Dendritic cell treated with granulocyte-macrophage colony-stimulating factor and Interleukin-4, amounts not matched to agents 40 ng/mL and 50 ng/mL, for 4 days (primary cell): ENCODE measurements around the gene RLF.
A peak's percentile ranks its signal among the peaks of the same experiment; 100 is the strongest.

Source experiments
- H3K27ac Mint-ChIP-seq: one replicate; pipeline ENCODE4 v1.8.0; 2022; ENCODE audit warnings: mild to moderate bottlenecking, mixed read lengths
- H3K27me3 Mint-ChIP-seq: one replicate; pipeline ENCODE4 v1.8.0; 2022; ENCODE audit warnings: mild to moderate bottlenecking, mixed read lengths
- H3K36me3 Mint-ChIP-seq: one replicate; pipeline ENCODE4 v1.8.0; 2022; ENCODE audit warnings: low read depth, mixed read lengths
- H3K4me1 Mint-ChIP-seq: one replicate; pipeline ENCODE4 v1.8.0; 2022; ENCODE audit warnings: low read depth, mixed read lengths
- H3K4me3 Mint-ChIP-seq: one replicate; pipeline ENCODE4 v1.8.0; 2022; ENCODE audit warnings: mild to moderate bottlenecking, moderate library complexity, mixed read lengths
- H3K9me3 Mint-ChIP-seq: one replicate; pipeline ENCODE4 v1.8.0; 2022; ENCODE audit warnings: mixed read lengths
- intact Hi-C: fragments of 100-400 bp; cut with micrococcal nuclease; formaldehyde crosslinking; loops from one replicate; pipeline ENCODE4 v1.15.0; 2022

The RLF gene

DNA sequence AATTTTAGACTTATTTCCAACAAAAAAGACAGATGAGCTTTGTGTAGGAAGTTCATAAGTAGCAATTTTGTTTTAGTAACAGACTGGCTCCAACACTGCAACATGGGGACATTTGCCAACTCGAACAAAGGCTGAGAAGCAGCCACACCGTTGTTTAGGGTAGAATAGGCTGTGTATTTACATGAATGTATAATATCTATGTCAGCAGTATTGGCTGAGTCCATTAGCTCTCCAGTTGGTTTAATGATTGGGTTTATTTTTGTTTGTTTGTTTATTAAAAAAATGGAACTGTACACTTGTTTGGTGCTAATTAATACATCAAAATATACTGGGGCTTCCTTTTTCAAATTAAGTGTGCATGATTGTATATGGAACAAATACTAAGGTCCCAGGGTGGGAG, 79.2 kb downstream of the RLF start:
- H3K27me3 Mint-ChIP-seq = peaks cover 1% of the 10 kb centered on the region
- H3K36me3 Mint-ChIP-seq = peaks cover 41% of the 10 kb centered on the region
- peaks cover 12% of the 10 kb centered on the region for H3K4me1 Mint-ChIP-seq
- H3K9me3 Mint-ChIP-seq = no peaks in the 10 kb centered on the region
- H3K4me3 Mint-ChIP-seq = no peak overlapping the region
- intact Hi-C loops = no loop called here
- H3K27ac Mint-ChIP-seq = no peak overlapping the region

DNA sequence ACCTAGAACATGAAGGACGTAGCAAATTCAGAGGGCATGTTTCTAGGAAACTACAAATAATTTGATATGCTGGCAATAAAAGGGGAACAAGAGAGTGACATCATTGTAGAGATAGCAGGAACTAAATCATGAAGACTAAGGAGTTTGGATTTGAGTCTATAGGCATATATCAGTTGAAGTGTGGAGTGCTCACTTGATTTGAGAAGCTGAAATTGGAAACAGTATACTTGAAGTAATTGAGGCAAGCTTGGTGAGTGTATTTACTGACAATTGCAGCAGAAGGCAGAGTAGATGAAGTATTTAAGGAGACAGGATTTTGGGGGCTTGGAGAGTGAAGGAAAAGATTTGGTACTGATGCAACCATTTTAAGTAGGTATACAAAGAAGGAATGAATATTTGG, 80.2 kb downstream of the RLF start:
- Mint-ChIP-seq H3K27me3 (peaks cover 1% of the 10 kb centered on the region), H3K4me1 (peaks cover 12% of the 10 kb centered on the region), H3K27ac (peak overlapping the region; percentile 71), H3K36me3 (peaks cover 31% of the 10 kb centered on the region), H3K4me3 (peak overlapping the region; percentile 47), H3K9me3 (no peaks in the 10 kb centered on the region)
- intact Hi-C loops = loop anchor here (1.0 kb wide), 1 partner anchor 17 kb away; the partner anchor contains the start of gene ZMPSTE24

DNA sequence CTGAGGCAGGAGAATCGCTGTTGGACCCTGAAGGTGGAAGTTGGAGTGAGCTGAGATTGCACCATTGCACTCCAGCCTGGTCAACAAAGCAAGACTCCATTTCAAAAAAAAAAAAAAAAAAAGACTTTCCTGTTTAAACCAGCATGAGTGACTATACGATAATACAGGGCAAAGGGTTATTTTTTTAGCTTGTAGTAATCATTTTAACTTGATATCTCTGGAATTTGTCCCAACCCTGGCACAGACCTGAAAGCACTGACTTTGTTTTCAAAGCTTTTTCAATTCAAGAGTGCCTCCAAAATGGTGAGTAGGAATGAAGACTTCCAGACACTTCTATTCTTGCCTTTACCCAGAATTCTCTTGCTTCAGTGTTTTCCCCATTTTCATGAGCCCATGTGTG, 82.2 kb downstream of the RLF start:
- peaks cover 1% of the 10 kb centered on the region for H3K27me3 Mint-ChIP-seq
- no peak overlapping the region for H3K27ac Mint-ChIP-seq
- H3K36me3 Mint-ChIP-seq = peaks cover 11% of the 10 kb centered on the region
- intact Hi-C loops = no loop called here
- H3K4me3 Mint-ChIP-seq = no peak overlapping the region
- no peaks in the 10 kb centered on the region for H3K9me3 Mint-ChIP-seq
- peaks cover 12% of the 10 kb centered on the region for H3K4me1 Mint-ChIP-seq

DNA sequence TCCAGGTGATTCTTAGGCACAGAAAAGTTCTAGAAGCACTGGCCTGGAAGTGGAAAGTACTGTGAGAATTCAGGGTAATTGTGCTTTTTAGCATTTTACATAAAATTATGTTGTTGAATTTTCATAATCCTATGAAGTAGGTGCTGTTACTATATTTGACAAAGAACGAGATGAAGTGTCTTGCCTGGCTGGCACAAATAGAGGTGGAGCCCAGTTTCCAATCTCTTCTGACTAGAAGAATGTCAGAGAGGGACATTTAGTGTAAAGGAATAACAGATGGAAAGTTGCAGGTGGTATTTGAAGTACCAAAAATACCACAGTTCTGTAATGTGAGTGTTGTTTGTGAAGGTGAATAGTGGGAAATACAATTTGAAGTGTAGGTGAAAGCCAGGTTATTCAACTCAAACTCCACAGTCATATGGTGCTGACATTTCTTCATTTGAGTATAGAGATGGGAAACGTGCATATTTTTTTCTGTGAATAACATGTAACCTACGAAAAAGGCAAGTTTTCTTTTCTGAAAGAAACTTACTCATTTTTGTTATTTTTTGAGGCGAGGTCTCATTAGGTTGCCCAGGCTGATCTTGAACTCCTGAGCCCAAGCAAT, 83.1 kb downstream of the RLF start:
- no peaks in the 10 kb centered on the region for H3K9me3 Mint-ChIP-seq
- no peak overlapping the region for H3K27ac Mint-ChIP-seq
- H3K4me3 Mint-ChIP-seq = no peak overlapping the region
- intact Hi-C loops = no loop called here
- H3K27me3 Mint-ChIP-seq = peaks cover 1% of the 10 kb centered on the region
- peaks cover 2% of the 10 kb centered on the region for H3K36me3 Mint-ChIP-seq
- peaks cover 12% of the 10 kb centered on the region for H3K4me1 Mint-ChIP-seq

DNA sequence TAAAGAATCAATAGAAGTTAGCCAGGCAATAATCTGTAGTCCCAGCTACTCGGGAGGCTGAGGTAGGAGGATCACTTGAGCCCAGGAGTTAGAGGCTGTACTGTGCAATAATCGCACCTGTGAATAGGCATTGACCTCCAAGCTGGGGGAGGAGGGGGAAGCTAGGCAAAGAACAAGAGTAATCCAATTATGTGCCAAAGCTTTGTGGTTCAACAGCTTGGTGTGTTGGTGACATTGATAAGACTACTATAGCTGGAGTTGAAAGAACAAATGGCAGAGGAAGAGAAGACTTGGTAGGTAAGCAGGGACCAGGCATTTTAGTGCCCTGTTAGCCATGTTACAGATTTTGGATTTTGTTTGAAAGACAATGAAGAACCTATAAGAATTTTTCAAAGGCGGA, 84.5 kb downstream of the RLF start:
- intact Hi-C loops = no loop called here
- Mint-ChIP-seq H3K36me3 (no peaks in the 10 kb centered on the region), H3K4me1 (peaks cover 12% of the 10 kb centered on the region), H3K4me3 (no peak overlapping the region), H3K9me3 (no peaks in the 10 kb centered on the region), H3K27me3 (peaks cover 1% of the 10 kb centered on the region), H3K27ac (no peak overlapping the region)

DNA sequence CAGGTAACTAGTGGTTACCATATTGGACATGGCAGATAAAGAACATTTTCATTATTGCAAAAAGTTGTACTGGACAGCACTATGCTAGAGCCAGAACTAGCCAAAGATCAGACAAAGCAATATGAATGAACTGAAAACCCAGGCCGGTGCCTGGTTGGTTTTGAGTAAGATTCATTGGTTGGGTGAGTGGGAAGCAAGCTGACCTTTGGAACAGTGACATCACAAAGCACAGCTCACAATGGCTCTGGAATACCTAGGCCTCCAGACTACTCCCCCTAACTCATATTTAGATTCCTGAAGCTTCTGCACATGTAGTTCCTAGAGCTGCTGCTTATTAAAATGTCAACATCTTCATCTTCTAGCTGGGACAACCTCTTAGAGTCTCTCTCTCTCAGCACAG, 86.5 kb downstream of the RLF start, which contains the start of gene TMCO2:
Gene TMCO2 (plus strand): TSS at position 283 of the 400 bp plus-strand sequence. CDS start 57 bp downstream, at position 340.
- Mint-ChIP-seq H3K9me3 (no peaks in the 10 kb centered on the region), H3K4me1 (peaks cover 6% of the 10 kb centered on the region), H3K36me3 (no peaks in the 10 kb centered on the region), H3K4me3 (no peak within 1 kb of the TSS), H3K27ac (no peak within 1 kb of the TSS), H3K27me3 (peaks cover 1% of the 10 kb centered on the region)
- intact Hi-C loops = no loop called here

DNA sequence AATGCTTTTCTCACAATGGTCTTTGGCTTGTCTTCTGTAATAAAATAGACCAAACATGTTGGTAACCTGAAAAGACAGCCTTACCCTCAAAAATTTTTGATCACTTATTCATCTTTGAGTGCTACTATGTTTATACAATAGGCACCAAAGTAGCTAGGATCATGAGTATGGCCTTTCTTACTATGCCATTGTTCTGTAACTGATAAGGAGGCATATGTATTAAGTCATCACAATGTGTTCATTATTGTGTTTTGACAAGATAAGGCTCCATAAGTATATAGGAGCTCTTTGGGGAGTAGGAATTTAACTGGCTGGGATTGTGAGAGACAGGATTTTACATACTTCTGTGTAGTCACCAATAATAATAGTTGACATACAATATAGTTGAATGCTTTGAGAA, 87.2 kb downstream of the RLF start:
- Mint-ChIP-seq H3K9me3 (no peaks in the 10 kb centered on the region), H3K4me3 (no peak overlapping the region), H3K27me3 (peaks cover 1% of the 10 kb centered on the region), H3K4me1 (peaks cover 6% of the 10 kb centered on the region), H3K36me3 (no peaks in the 10 kb centered on the region), H3K27ac (no peak overlapping the region)
- intact Hi-C loops = no loop called here

DNA sequence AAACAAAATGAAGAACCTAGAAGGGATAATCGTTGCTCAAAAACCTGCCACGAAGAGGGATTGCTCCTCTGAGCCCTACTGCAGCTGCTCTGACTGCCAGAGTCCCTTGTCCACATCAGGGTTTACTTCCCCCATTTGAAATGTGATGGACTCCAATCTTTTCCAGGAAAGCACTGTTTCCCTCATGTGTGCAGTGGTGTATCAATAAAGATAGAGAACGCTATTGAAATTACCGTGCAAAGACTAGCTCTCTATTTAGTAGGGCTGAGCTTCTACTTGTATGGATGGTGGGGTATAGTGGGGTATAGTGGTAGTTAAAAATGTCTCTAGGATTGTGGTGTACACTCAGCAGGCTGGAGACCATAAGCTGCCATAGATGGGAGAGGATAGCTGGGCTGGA, 90.3 kb downstream of the RLF start:
- Mint-ChIP-seq H3K4me3 (no peak overlapping the region), H3K27me3 (no peaks in the 10 kb centered on the region), H3K9me3 (no peaks in the 10 kb centered on the region), H3K36me3 (no peaks in the 10 kb centered on the region), H3K4me1 (peaks cover 6% of the 10 kb centered on the region), H3K27ac (peak overlapping the region; percentile 42)
- intact Hi-C loops = no loop called here

DNA sequence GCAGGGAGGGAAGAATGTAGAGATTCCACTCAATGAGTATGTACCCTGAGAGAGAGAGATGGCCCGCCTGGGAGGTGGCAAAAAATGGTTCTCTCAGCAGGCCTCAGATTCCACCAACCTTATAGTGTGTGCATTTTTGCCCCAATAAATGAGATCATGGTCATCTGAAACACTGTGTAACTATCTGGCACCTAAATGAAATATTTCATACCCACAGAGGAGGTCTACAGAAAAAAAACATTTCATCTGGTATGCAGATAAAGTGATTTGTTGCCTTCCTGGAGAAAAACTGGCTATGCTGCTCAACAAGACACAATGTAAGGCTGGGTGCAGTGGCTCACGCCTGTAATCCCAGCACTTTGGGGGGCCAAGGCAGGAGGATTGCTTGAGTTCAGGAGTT, 91.4 kb downstream of the RLF start:
- Mint-ChIP-seq H3K27me3 (no peaks in the 10 kb centered on the region), H3K4me3 (no peak overlapping the region), H3K9me3 (no peaks in the 10 kb centered on the region), H3K36me3 (peaks cover 5% of the 10 kb centered on the region), H3K4me1 (peaks cover 6% of the 10 kb centered on the region), H3K27ac (peak overlapping the region; percentile 30)
- intact Hi-C loops = no loop called here

DNA sequence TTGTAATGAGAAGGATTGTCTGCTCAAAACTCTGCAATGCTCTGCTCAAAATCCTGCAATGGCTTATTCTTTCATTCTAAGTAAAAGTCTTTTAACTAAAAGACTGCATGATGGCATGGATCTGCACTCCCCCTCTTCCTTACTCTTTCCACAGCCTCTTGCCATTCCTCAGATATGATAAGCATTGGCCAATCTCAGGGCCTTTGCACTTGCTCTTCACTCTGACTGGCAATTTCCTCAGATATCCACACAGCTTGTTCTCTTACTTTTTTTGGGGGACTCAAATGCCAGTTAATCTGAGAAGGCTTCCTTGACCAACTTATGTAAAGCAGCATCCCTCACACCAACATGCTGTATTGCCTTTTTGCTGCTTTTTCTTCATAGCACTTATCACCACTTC, 94.0 kb downstream of the RLF start:
- Mint-ChIP-seq H3K4me3 (no peak overlapping the region), H3K36me3 (peaks cover 26% of the 10 kb centered on the region), H3K27ac (no peak overlapping the region), H3K4me1 (peaks cover 6% of the 10 kb centered on the region), H3K27me3 (no peaks in the 10 kb centered on the region), H3K9me3 (no peaks in the 10 kb centered on the region)
- intact Hi-C loops = loop anchor here (5.0 kb wide), 2 partner anchors 93 to 277 kb away; partner anchors contain the start of genes RLF and ZNF684

DNA sequence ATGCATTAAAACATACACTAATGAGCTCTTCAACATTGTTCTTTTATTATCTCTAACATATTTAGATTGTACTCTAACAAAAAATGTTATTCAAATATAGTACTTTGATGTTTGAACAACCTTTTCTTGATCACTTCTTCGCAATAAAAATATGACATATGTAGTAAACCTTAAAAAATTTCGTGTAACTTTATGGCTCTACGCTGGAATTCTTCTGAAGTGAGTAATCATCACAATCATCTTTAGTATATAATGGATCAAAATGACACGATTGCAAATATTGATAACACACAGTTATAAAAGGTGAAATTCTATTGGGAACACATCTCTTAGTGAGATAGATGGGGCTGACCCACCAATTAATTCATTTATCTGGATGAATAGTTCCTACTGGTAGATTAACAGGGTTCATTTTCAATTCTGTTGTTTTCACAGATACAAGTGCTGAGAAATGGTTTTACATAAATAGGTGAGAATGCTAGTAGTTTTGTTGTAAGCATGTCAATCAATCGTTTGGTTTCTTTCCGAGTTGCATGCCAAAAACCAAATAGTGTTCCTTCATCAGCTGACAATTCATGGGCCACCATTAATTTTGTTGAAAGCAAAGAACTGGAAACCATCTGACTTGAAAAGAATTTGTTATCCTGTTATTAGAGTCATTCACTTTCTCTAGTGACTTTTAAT, 95.4 kb downstream of the RLF start:
- H3K9me3 Mint-ChIP-seq = no peaks in the 10 kb centered on the region
- peaks cover 39% of the 10 kb centered on the region for H3K36me3 Mint-ChIP-seq
- H3K4me3 Mint-ChIP-seq = peak overlapping the region; percentile 97
- H3K4me1 Mint-ChIP-seq = peaks cover 3% of the 10 kb centered on the region
- intact Hi-C loops = loop anchor here (5.0 kb wide), 2 partner anchors 94 to 276 kb away; partner anchors contain the start of genes RLF and ZNF684
- H3K27ac Mint-ChIP-seq = no peak overlapping the region
- no peaks in the 10 kb centered on the region for H3K27me3 Mint-ChIP-seq

DNA sequence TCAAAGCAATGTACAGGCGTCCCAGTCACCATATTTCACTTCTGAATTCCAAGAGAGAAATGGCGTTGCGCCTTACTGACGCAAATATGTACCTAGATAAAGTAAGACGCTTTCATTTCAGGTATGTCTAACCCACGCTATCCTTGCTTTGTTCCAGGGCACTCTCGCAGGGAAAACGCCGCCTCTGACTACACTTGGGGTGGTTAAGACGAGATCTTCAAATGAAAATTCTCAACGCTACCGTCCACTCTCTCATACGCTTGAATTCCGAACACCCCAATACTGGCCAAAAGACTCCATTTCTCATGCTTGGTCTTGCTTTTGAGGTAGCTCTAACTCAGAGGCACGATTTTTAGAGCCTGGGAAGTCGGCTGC, 96.1 kb downstream of the RLF start:
- peaks cover under 1% of the 10 kb centered on the region for H3K4me1 Mint-ChIP-seq
- peaks cover 47% of the 10 kb centered on the region for H3K36me3 Mint-ChIP-seq
- H3K27me3 Mint-ChIP-seq = no peaks in the 10 kb centered on the region
- no peaks in the 10 kb centered on the region for H3K9me3 Mint-ChIP-seq
- peak overlapping the region; percentile 97 for H3K4me3 Mint-ChIP-seq
- intact Hi-C loops = loop anchor here (5.0 kb wide), 2 partner anchors 95 to 275 kb away; partner anchors contain the start of genes RLF and ZNF684
- H3K27ac Mint-ChIP-seq = peak overlapping the region; percentile 99

DNA sequence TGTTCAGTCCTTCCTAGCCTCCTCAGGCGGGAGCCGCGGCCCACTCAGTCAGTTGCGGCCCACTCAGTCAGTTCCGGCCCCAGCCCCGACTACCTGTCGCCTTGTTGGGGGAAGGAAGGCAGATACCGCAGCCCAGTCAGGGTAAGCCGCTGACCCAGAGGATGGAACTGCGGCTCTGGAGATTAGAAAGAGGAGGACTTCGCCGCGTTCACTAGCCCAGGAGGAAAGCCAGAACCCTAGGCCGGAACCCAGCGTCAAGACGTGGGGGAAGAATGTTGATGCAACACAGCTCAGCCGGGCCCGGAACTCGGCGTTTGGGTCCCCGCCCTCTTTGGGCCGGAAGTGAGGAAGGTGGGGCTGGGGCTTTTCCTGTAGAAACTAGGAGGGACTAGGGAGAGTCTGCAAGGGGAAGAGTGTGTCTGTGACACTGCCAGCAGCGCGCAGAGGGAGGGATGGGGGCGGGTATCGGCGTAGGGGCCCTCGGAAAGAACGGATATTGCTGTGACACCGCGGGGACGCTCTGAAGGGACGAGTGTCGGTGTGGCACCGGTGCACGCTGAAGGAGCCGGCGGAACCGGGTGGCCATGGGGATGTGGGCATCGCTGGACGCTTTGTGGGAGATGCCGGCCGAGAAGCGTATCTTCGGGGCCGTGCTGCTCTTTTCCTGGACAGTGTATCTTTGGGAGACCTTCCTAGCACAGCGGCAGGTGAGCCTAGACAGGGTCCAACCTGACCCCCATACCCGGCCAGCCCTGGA, 96.7 kb downstream of the RLF start, which contains the start of gene ZMPSTE24:
Gene ZMPSTE24 (plus strand): TSS at position 549 of the 757 bp plus-strand sequence. CDS start 36 bp downstream, at position 585.
- intact Hi-C loops = loop anchor here (1.0 to 5.0 kb wide), 3 partner anchors 17 to 274 kb away; partner anchors contain the start of genes RLF and ZNF684
- peaks cover 6% of the 10 kb centered on the region for H3K4me1 Mint-ChIP-seq
- H3K27me3 Mint-ChIP-seq = no peaks in the 10 kb centered on the region
- peak within 1 kb of the TSS; percentile 97 for H3K4me3 Mint-ChIP-seq
- H3K36me3 Mint-ChIP-seq = peaks cover 52% of the 10 kb centered on the region
- H3K27ac Mint-ChIP-seq = peak within 1 kb of the TSS; percentile 99
- H3K9me3 Mint-ChIP-seq = no peaks in the 10 kb centered on the region

DNA sequence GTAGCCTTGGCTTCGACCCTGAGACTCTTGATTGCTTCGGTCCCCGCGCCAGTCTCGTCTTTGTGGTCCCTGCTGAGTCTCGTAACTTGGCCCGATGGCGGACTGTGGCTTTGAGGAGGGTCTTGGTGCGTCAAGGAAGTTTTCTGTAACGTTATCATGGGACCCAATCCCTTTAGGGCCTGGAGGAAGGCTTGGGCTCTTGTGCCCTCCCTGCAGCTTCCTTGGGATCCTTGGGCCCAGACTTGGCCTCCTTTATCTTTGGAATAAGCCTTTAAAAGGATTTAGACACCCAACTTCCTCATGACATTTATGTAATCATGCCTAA, 97.2 kb downstream of the RLF start:
- intact Hi-C loops = loop anchor here (1.0 to 5.0 kb wide), 3 partner anchors 17 to 274 kb away; partner anchors contain the start of genes RLF and ZNF684
- H3K27me3 Mint-ChIP-seq = no peaks in the 10 kb centered on the region
- H3K27ac Mint-ChIP-seq = peak overlapping the region; percentile 99
- peaks cover 58% of the 10 kb centered on the region for H3K36me3 Mint-ChIP-seq
- H3K4me3 Mint-ChIP-seq = peak overlapping the region; percentile 97
- no peaks in the 10 kb centered on the region for H3K9me3 Mint-ChIP-seq
- H3K4me1 Mint-ChIP-seq = peaks cover 6% of the 10 kb centered on the region
